ENCODE results near the gene TMEM51. TPM values are rescaled to one million over a fixed set of nuclear protein-coding genes. Genes with fewer than 3 reads are reported as not detected.

TMEM51 gene
- polyA plus RNA-seq, 1 experiment = 28.6 TPM

- CTCF ChIA-PET = interaction anchor here (0.6 to 1.4 kb wide), 3 partner anchors 18 to 101 kb away, joined by 3 to 4 read pairs (median 3); partner anchors contain the start of gene TMEM51
Measured at GRCh38 chr1:15254559-15254958, 101.0 kb downstream of the TMEM51 start.

GRCh38 chr1:15255582-15256149 lies 102.1 kb downstream of the TMEM51 start:
- CTCF ChIA-PET = interaction anchor here (0.6 to 1.4 kb wide), 4 partner anchors 16 to 127 kb away, joined by 3 to 6 read pairs (median 3); partner anchors contain the start of gene TMEM51
- Histone ChIP-seq H3K9me3 (ENCODE audit: control insufficient read depth, insufficient read depth, low read length) (no peaks in the 10 kb centered on the region; the same call in 1 of the 2 replicates), H3K27me3 (ENCODE audit: control insufficient read depth, insufficient read depth, low read length) (peaks cover 18% of the 10 kb centered on the region), H3K4me3 (ENCODE audit: low read depth, low read length) (no peak overlapping the region), H3K27ac (ENCODE audit: low read depth, low read length) (no peak overlapping the region)
- POLR2A ChIA-PET = interaction anchor here (1.2 kb wide), 1 partner anchor 49 kb away, joined by 3 read pairs; no protein-coding TSS in a partner anchor
- no peak for TF ChIP-seq CTCF (IDR thresholded peaks at IDR 0.05; ENCODE audit: low read depth, low read length)
- DNase-seq (ENCODE audit: low read depth, low spot score) = no peak

More at GRCh38 chr1:15254559-15254958, 101.0 kb downstream of the TMEM51 start:
- POLR2A ChIA-PET = interaction anchor here (1.2 kb wide), 1 partner anchor 48 kb away, joined by 3 read pairs; no protein-coding TSS in a partner anchor
- Histone ChIP-seq H3K27ac (ENCODE audit: low read depth, low read length) (no peak overlapping the region), H3K9me3 (ENCODE audit: control insufficient read depth, insufficient read depth, low read length) (no peaks in the 10 kb centered on the region; the same call in 1 of the 2 replicates), H3K4me3 (ENCODE audit: low read depth, low read length) (no peak overlapping the region), H3K27me3 (ENCODE audit: control insufficient read depth, insufficient read depth, low read length) (peaks cover 26% of the 10 kb centered on the region)
- no peak for TF ChIP-seq CTCF (IDR thresholded peaks at IDR 0.05; ENCODE audit: low read depth, low read length)
- no peak for DNase-seq (ENCODE audit: low read depth, low spot score)

GRCh38 chr1:15256584-15256983 lies 103.0 kb downstream of the TMEM51 start:
- ChIA-PET CTCF (interaction anchor here (0.6 kb wide), 2 partner anchors 113 to 115 kb away, joined by 3 read pairs; no protein-coding TSS in a partner anchor), POLR2A (no interaction called here)
- no peak for DNase-seq (ENCODE audit: low read depth, low spot score)
- Histone ChIP-seq H3K27ac (ENCODE audit: low read depth, low read length) (no peak overlapping the region), H3K9me3 (ENCODE audit: control insufficient read depth, insufficient read depth, low read length) (no peaks in the 10 kb centered on the region; the same call in 1 of the 2 replicates), H3K4me3 (ENCODE audit: low read depth, low read length) (no peak overlapping the region), H3K27me3 (ENCODE audit: control insufficient read depth, insufficient read depth, low read length) (peaks cover 12% of the 10 kb centered on the region)
- no peak for TF ChIP-seq CTCF (IDR thresholded peaks at IDR 0.05; ENCODE audit: low read depth, low read length)

GRCh38 chr1:15257309-15257708 lies 103.8 kb downstream of the TMEM51 start:
- TF ChIP-seq CTCF (IDR thresholded peaks at IDR 0.05; ENCODE audit: low read depth, low read length) = no peak
- H3K9me3 ChIP-seq (ENCODE audit: control insufficient read depth, insufficient read depth, low read length) = no peaks in the 10 kb centered on the region; the same call in 1 of the 2 replicates
- DNase-seq (ENCODE audit: low read depth, low spot score) = no peak
- H3K4me3 ChIP-seq (ENCODE audit: low read depth, low read length) = no peak overlapping the region
- POLR2A ChIA-PET = no interaction called here
- H3K27ac ChIP-seq (ENCODE audit: low read depth, low read length) = no peak overlapping the region
- CTCF ChIA-PET = no interaction called here
- H3K27me3 ChIP-seq (ENCODE audit: control insufficient read depth, insufficient read depth, low read length) = peaks cover 6% of the 10 kb centered on the region

- Histone ChIP-seq H3K4me3 (ENCODE audit: low read depth, low read length) (no peak overlapping the region), H3K9me3 (ENCODE audit: control insufficient read depth, insufficient read depth, low read length) (no peaks in the 10 kb centered on the region; the same call in 1 of the 2 replicates), H3K27ac (ENCODE audit: low read depth, low read length) (no peak overlapping the region), H3K27me3 (ENCODE audit: control insufficient read depth, insufficient read depth, low read length) (peaks cover 4% of the 10 kb centered on the region)
- ChIA-PET CTCF (no interaction called here), POLR2A (no interaction called here)
- no peak for DNase-seq (ENCODE audit: low read depth, low spot score)
- no peak for TF ChIP-seq CTCF (IDR thresholded peaks at IDR 0.05; ENCODE audit: low read depth, low read length)
Measured at GRCh38 chr1:15258833-15259621, 105.5 kb downstream of the TMEM51 start.

Measured in AG04450 (cell line).